LNCaP clone FGC (cell line): ENCODE data around the gene SFXN5.

ENCODE experiments used
- DNase-seq: peaks from one replicate; pipeline ENCODE4 v3.0.0-alpha.2; 2011; ENCODE audit warnings: low read depth
- H3K4me3 ChIP-seq: 2 replicates; pipeline ENCODE4 v1.5.1; 2011; ENCODE audit warnings: mild to moderate bottlenecking, low read depth, low read length, control low read depth
- CTCF ChIP-seq: IDR thresholded peaks from 2 replicates; pipeline ENCODE4 v1.5.1; 2012; ENCODE audit warnings: mild to moderate bottlenecking; ENCODE audit not compliant: control insufficient read depth, insufficient read depth; ENCODE audit errors: extremely low read depth

SFXN5 gene

DNA sequence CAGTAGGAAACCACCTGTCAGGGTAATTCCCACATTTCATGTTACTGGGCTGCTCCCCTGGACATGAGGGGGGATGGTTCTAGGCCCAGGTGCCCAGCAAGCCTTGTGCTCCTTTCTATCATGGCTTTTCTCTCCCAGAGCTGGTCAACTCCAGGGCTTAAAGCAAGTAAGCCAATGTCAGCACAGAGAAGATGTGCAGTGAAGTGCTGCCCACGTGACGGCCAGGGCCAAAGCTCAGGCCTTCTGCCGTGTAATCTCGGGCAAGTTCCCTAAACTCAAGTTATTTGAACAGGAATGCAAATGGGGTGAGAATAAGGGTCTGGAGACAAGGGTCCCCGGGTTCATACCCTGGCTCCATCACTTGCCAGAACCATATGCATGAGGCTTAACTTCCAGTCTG is 16.5 kb downstream of the SFXN5 start:
- no peak for TF ChIP-seq CTCF
- no peak overlapping the region for H3K4me3 ChIP-seq
- no peak for DNase-seq

GRCh38 chr2:73053316-73054114 is 18.0 kb downstream of the SFXN5 start:
- no peak for DNase-seq
- TF ChIP-seq CTCF, result no peak
- no peak overlapping the region for H3K4me3 ChIP-seq

- no peak overlapping the region for H3K4me3 ChIP-seq
- TF ChIP-seq CTCF, result no peak
- no peak for DNase-seq
Observed at GRCh38 chr2:73050121-73050545, 21.4 kb downstream of the SFXN5 start.

DNA sequence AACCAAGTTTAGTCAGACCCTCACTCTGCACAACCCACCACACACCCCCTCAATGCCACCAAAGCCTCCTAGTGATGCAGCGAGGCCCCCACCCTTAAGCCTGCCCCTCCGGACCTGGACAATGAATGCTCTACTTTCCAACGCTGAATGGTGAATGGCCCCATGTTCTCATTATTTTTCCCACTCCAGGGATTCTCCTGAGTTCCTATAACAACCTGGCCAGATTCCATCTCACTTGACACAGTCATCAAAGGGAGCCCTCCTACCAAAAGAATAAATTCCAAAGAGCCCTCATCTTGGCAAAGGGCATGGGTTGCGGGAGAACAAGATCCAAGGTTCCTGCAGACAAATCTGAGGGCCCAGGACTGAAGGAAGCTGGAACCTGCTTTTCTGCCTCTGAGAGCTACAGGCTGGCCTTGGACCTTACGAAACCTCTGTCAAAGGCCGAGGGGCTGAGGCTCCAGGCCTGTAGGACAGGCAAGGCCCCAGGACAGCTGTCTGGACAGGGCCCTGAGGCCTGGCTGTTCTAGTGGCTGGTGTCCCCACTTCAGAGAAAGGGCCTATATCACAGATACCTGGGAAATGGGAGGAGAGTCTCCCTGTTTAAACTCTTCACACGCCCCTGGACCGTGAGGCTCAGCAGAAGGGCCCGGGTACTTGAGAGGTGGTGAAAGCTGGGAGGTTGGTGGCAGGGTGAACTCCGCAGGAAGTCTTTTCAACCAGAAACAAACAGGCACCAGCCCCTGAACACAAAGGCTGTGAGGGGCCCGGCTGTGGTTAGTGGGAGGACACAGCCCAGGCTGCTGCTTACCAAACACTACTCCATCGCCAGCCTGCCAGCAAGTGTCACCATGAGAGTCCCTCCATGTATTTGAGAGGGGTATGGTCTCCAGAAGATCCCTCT is 27.3 kb downstream of the SFXN5 start:
- no peak overlapping the region for H3K4me3 ChIP-seq
- DNase-seq, result no peak
- no peak for TF ChIP-seq CTCF

GRCh38 chr2:73043276-73043675 is 28.2 kb downstream of the SFXN5 start:
- H3K4me3 ChIP-seq, result no peak overlapping the region
- no peak for TF ChIP-seq CTCF
- no peak for DNase-seq

DNA sequence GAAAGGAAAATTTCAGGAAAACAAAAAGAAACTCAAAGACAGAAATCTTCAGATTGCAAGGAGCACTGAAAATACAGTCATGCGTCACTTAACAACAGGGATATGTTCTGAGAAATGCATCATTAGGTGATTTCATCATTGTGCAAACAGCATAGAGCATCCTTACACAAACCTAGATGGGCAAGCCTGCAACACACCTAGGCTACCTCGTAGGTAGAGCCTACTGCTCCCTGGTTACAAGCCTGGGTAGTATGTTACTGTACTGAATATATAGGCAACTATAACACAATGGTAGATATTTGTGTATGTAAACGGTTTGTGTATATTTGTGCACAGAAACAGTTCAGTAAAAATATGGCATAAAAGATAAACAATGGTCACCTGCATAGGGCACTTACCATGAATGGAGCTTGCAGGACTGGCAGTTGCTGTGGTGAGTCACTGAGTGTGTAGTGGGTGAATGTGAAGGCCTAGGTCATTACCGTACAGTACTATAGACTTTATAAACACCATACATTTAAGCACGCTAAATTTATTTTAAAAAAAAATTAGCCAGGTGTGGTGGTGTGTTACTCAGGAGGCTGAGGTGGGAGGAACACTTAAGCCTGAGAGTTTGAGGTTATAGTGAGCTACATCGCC is 33.4 kb downstream of the SFXN5 start:
- no peak for TF ChIP-seq CTCF
- DNase-seq, result no peak
- no peak overlapping the region for H3K4me3 ChIP-seq
